Thyroid gland (tissue), 4 donors: ENCODE measurements around the gene KCNMB4. TPM values are rescaled to one million over a fixed set of nuclear protein-coding genes. Genes with fewer than 3 reads are reported as not detected.

Experiments used
- DNase-seq, 2 donors: peaks; one replicate each; pipeline ENCODE4 v3.0.0-alpha.2; 2019
- H3K27ac ChIP-seq, 3 donors: fragments of 200-600 bp; sonication (generic); 1 replicate in 2 of 3; 2 replicates in 1 of 3; pipeline ENCODE4 v1.5.1; 2016 to 2019; ENCODE audit warnings: mild to moderate bottlenecking in 1 of 3, moderate library complexity in 1 of 3
- H3K27me3 ChIP-seq: fragments of 200-600 bp; sonication (generic); one replicate; pipeline ENCODE4 v1.5.1; 2019
- H3K36me3 ChIP-seq, 2 donors: fragments of 200-600 bp; sonication (generic); one replicate each; pipeline ENCODE4 v1.5.1; 2016 to 2019
- H3K4me1 ChIP-seq, 2 donors: fragments of 200-600 bp; sonication (generic); one replicate each; pipeline ENCODE4 v1.5.1; 2017 to 2019
- H3K4me3 ChIP-seq, 3 donors: fragments of 200-600 bp; sonication (generic); replicated peaks in 1 of 3; 1 replicate in 2 of 3; 2 replicates in 1 of 3; pipeline ENCODE4 v1.5.1; 2016; ENCODE audit warnings: mild to moderate bottlenecking in 1 of 3
- H3K9me3 ChIP-seq: fragments of 200-600 bp; sonication (generic); one replicate; pipeline ENCODE4 v1.5.1; 2017
- POLR2A ChIP-seq, 2 donors: fragments of 450-650 bp; IDR thresholded peaks; one replicate each; pipeline ENCODE4 v1.6.1; 2017; ENCODE audit warnings: antibody characterized with exemption in 2 of 2, mild to moderate bottlenecking in 2 of 2, moderate library complexity in 1 of 2
- WGBS, 2 donors: methylation state at CpG; one replicate each; pipeline ENCODE4 v1.1.5; 2017; 5-methylcytosine and 5-hydroxymethylcytosine counted together
- intact Hi-C: fragments of 100-400 bp; cut with DNase I; formaldehyde crosslinking; loops from one replicate; pipeline ENCODE4 v1.15.1; 2023
- total RNA-seq, 4 donors: library from RNA; depleted of rRNA; stranded (reverse); fragments of >200 nt; gene quantifications; one replicate each; pipeline ENCODE4 v1.2.3, GENCODE V29; 2016
- TF ChIP-seq, protein P1 (sequence below), 6 experiments: fragments of 200-600 bp in 3 of 6; fragments of 450-650 bp in 3 of 6; sonication (generic) in 3 of 6; IDR thresholded peaks; one replicate each; pipeline ENCODE4 v1.5.1; 2016 to 2019; ENCODE audit warnings: antibody characterized with exemption in 6 of 6, mild to moderate bottlenecking in 2 of 6, inconsistent platforms in 1 of 6, moderate library complexity in 1 of 6

The KCNMB4 gene
- total RNA-seq, 4 donors from 2014 or later: 2.1 to 5.1 (median 3.8) TPM

DNA sequence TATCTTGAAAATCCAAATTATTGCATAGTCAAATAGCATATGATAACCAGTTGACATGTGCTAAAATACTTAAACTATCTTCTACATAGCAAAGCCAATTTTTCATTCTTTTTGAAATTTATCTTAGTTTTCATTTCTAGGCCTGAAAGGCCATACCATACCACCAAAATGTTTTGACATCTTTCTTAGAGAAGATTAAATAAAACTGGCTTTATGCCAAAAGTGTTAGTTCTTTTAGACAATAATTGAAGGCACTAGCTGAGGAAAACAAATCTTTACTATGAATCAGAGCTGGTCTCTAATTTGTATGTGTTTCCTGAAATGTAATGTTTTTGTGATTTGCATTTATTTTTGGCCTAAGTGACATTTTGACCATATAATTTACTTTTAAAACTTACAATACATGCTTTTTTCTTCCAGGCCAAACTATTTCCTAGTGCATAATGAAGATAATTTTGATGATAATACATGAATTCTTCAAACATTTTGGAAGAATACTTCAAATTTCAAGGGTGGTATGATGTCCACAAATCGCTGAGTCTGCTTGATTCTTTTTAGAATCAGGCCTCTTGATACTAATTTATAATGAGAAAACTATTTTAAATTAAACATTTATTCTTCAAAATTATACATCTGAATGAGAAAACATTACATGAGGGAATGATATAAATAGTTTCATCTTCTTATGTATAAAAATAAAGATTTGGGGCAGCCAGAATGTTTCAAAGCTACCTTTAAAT lies 6.5 kb upstream of the KCNMB4 start:
- Histone ChIP-seq H3K4me1 (no peaks in the 10 kb centered on the region), H3K9me3 (no peaks in the 10 kb centered on the region), H3K4me3 (no peak overlapping the region), H3K36me3 (peaks cover under 1 to 5% of the 10 kb centered on the region in 2 donors), H3K27me3 (no peaks in the 10 kb centered on the region), H3K27ac (no peak overlapping the region)
- intact Hi-C loops: loop anchor here (10.0 kb wide), 1 partner anchor 455 kb away; no protein-coding TSS in a partner anchor
- no peak for DNase-seq
- WGBS, 2 donors: 95 to 98% methylated on average over 1 of the region's 1 CpG
- TF ChIP-seq, protein P1, sequence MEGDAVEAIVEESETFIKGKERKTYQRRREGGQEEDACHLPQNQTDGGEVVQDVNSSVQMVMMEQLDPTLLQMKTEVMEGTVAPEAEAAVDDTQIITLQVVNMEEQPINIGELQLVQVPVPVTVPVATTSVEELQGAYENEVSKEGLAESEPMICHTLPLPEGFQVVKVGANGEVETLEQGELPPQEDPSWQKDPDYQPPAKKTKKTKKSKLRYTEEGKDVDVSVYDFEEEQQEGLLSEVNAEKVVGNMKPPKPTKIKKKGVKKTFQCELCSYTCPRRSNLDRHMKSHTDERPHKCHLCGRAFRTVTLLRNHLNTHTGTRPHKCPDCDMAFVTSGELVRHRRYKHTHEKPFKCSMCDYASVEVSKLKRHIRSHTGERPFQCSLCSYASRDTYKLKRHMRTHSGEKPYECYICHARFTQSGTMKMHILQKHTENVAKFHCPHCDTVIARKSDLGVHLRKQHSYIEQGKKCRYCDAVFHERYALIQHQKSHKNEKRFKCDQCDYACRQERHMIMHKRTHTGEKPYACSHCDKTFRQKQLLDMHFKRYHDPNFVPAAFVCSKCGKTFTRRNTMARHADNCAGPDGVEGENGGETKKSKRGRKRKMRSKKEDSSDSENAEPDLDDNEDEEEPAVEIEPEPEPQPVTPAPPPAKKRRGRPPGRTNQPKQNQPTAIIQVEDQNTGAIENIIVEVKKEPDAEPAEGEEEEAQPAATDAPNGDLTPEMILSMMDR (IDR thresholded peaks at IDR 0.05): no peak
- no peak for TF ChIP-seq POLR2A (IDR thresholded peaks at IDR 0.05)

DNA sequence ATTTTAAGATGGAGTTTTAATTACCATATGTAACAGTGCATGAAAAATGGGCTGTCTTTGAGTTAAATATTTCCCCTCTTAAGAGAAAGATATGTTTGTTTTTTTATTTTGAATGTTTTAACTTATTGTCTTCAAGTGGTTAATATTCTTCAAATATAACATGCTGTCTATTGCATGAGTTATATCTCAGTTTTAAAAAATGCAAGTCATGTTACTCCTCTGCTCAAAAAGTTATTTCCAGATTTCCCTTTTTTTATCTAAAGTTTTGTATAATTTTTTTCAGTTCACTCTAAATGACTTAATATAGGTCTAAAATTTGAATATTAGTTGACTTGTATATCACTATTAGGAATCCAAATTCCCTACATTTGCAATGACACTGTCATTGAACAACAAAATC lies 5.9 kb upstream of the KCNMB4 start:
- intact Hi-C loops: loop anchor here (10.0 kb wide), 1 partner anchor 455 kb away; no protein-coding TSS in a partner anchor
- Histone ChIP-seq H3K27ac (no peak overlapping the region), H3K36me3 (peaks cover 0 to 2% of the 10 kb centered on the region in 2 donors), H3K4me3 (no peak overlapping the region), H3K9me3 (no peaks in the 10 kb centered on the region), H3K4me1 (peaks cover 3 to 4% of the 10 kb centered on the region in 2 donors), H3K27me3 (no peaks in the 10 kb centered on the region)
- no peak for TF ChIP-seq POLR2A (IDR thresholded peaks at IDR 0.05)
- TF ChIP-seq, protein P1 (IDR thresholded peaks at IDR 0.05): no peak
- no peak for DNase-seq

DNA sequence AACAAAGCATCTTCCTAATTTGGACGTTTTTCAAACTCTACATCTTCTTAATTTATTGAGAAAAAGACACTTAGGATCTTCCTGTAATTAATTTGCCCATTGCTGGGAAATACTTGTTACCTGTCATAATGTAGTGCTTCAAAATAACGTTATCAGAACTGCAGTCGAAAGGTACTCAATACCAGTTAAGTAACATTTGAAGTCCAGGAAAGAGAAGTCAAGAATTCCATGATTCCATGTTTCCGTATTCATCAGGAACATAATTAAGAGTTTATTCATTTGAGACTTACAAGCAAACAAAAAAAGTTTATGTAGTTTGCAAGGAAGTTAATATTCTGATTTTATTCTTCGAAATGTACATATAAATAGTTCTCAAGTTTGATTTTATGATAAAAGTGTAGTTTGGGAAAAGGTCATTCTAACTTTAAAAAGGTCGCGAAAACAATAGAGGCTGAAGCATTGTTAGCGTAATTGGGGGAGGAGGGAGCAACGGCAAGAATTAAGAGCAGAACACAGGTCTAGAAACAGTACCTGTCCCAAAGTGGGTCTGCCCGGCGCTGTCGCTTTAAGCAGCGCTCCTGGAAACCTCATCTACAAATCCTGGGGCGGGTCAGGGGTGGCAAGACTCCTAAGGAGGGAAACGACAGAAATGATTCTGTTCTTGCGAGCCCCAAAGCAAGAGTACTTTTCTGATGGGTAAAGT lies 1.2 kb upstream of the KCNMB4 start:
- intact Hi-C loops: loop anchor here (5.0 to 10.0 kb wide), 2 partner anchors 123 to 460 kb away; partner anchors contain the start of gene CNOT2
- 26 to 28% methylated on average over 16 of the region's 16 CpGs for WGBS, 2 donors
- peak in 1 of 2 donors; percentile 2 for DNase-seq
- TF ChIP-seq, protein P1 (IDR thresholded peaks at IDR 0.05): no peak
- no peak for TF ChIP-seq POLR2A (IDR thresholded peaks at IDR 0.05)
- Histone ChIP-seq H3K27ac (no peak overlapping the region), H3K4me3 (no peak overlapping the region), H3K9me3 (no peaks in the 10 kb centered on the region), H3K27me3 (no peaks in the 10 kb centered on the region), H3K4me1 (peaks cover 7 to 14% of the 10 kb centered on the region in 2 donors), H3K36me3 (no peaks in the 10 kb centered on the region)

DNA sequence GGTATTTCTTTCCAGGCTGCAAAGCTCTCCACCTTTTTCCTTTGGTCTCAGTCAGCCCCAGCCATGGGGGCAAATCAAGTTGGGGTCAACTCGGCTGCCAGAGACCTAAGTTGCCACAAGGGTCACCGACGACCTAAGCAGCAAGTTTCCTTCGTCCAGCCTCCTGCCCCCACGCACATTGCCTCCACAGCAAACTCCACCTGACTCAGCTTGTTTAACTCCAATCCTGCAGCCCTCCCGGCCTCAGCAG lies 767 bp upstream of the KCNMB4 start:
- Histone ChIP-seq H3K36me3 (no peaks in the 10 kb centered on the region), H3K27me3 (no peaks in the 10 kb centered on the region), H3K4me1 (peaks cover 7 to 14% of the 10 kb centered on the region in 2 donors), H3K27ac (no peak overlapping the region), H3K4me3 (peak overlapping the region; percentile 46 to 82 (median 58)), H3K9me3 (no peaks in the 10 kb centered on the region)
- WGBS, 2 donors: 2 to 9% methylated on average over 5 to 6 of the region's 6 CpGs
- intact Hi-C loops: loop anchor here (5.0 to 10.0 kb wide), 2 partner anchors 123 to 461 kb away; partner anchors contain the start of gene CNOT2
- no peak for TF ChIP-seq POLR2A (IDR thresholded peaks at IDR 0.05)
- TF ChIP-seq, protein P1 (IDR thresholded peaks at IDR 0.05): no peak
- no peak for DNase-seq
